ENCODE measurements around the gene DNM1.

GRCh38 chr9:128201441-128202369, 1.5 kb upstream of the DNM1 start:
- TF ChIP-seq TAF1 (IDR thresholded peaks at IDR 0.05; ENCODE audit: borderline replicate concordance, low read depth, low read length) (no peak), POLR2A (IDR thresholded peaks at IDR 0.05; ENCODE audit: low read depth, low read length) (no peak), POLR2AphosphoS5 (IDR thresholded peaks at IDR 0.05; ENCODE audit: low read depth, low read length) (no peak)
